H9 (cell line): Measurements from ENCODE around the gene TRAF3. TPM values are rescaled to one million over a fixed set of nuclear protein-coding genes. Genes with fewer than 3 reads are reported as not detected.
A peak's percentile ranks its signal among the peaks of the same experiment; 100 is the strongest.

Experiments
- DNase-seq: peaks from one replicate; pipeline ENCODE4 v3.0.0-alpha.2; 2017
- H2AFZ ChIP-seq: one replicate; pipeline ENCODE4 v1.6.1; 2013; ENCODE audit warnings: mild to moderate bottlenecking, low read length, control low read depth, moderate library complexity
- H2AK5ac ChIP-seq: 2 replicates; pipeline ENCODE4 v1.6.1; 2013; ENCODE audit warnings: low read length, control low read depth, mixed read lengths; ENCODE audit not compliant: insufficient read length
- H2BK120ac ChIP-seq: one replicate; pipeline ENCODE4 v1.6.1; 2013; ENCODE audit warnings: low read depth, mild to moderate bottlenecking, low read length, control low read depth, inconsistent platforms; ENCODE audit not compliant: poor library complexity, severe bottlenecking
- H2BK12ac ChIP-seq: 2 replicates; pipeline ENCODE4 v1.6.1; 2013; ENCODE audit warnings: low read length, control low read depth, mixed read lengths, low read depth; ENCODE audit not compliant: insufficient read length
- H2BK15ac ChIP-seq: 2 replicates; pipeline ENCODE4 v1.6.1; 2013; ENCODE audit warnings: low read depth, low read length, control low read depth
- H2BK20ac ChIP-seq: one replicate; pipeline ENCODE4 v1.6.1; 2013; ENCODE audit warnings: low read depth, mild to moderate bottlenecking, low read length, control low read depth, inconsistent platforms; ENCODE audit not compliant: poor library complexity, severe bottlenecking
- H2BK5ac ChIP-seq: 2 replicates; pipeline ENCODE4 v1.6.1; 2013; ENCODE audit warnings: low read length, control low read depth, mixed read lengths; ENCODE audit not compliant: insufficient read length
- H3K14ac ChIP-seq: 2 replicates; pipeline ENCODE4 v1.6.1; 2013; ENCODE audit warnings: low read length, control low read depth; ENCODE audit not compliant: insufficient read depth
- H3K18ac ChIP-seq: 2 replicates; pipeline ENCODE4 v1.6.1; 2013; ENCODE audit warnings: low read depth, mild to moderate bottlenecking, mixed read lengths, low read length, control low read depth; ENCODE audit not compliant: insufficient read length
- H3K23ac ChIP-seq: 2 replicates; pipeline ENCODE4 v1.6.1; 2013; ENCODE audit warnings: low read length, control low read depth, mixed read lengths, low read depth; ENCODE audit not compliant: insufficient read length
- H3K23me2 ChIP-seq: 2 replicates; pipeline ENCODE4 v1.6.1; 2013; ENCODE audit warnings: low read depth, mild to moderate bottlenecking, mixed read lengths, low read length, control low read depth; ENCODE audit not compliant: insufficient read length, poor library complexity, severe bottlenecking
- H3K27ac ChIP-seq: 2 replicates; pipeline ENCODE4 v1.5.1; 2013; ENCODE audit warnings: low read length, control low read depth, mixed read lengths, low read depth; ENCODE audit not compliant: insufficient read length
- H3K27me3 ChIP-seq: 2 replicates; pipeline ENCODE4 v1.6.1; 2013; ENCODE audit warnings: low read length, control low read depth, inconsistent platforms; ENCODE audit not compliant: insufficient read depth
- H3K4ac ChIP-seq: 2 replicates; pipeline ENCODE4 v1.6.1; 2013; ENCODE audit warnings: low read depth, mild to moderate bottlenecking, control low read depth, inconsistent platforms, low read length, moderate library complexity
- H3K4me1 ChIP-seq: 2 replicates; pipeline ENCODE4 v1.6.1; 2013; ENCODE audit warnings: low read length, control low read depth, inconsistent platforms; ENCODE audit not compliant: insufficient read depth
- H3K4me2 ChIP-seq: 2 replicates; pipeline ENCODE4 v1.6.1; 2013; ENCODE audit warnings: low read length, control low read depth, mixed read lengths; ENCODE audit not compliant: insufficient read length, insufficient read depth
- H3K56ac ChIP-seq: 2 replicates; pipeline ENCODE4 v1.6.1; 2013; ENCODE audit warnings: low read depth, mild to moderate bottlenecking, mixed read lengths, low read length, control low read depth; ENCODE audit not compliant: insufficient read length
- H3K79me1 ChIP-seq: 2 replicates; pipeline ENCODE4 v1.6.1; 2013; ENCODE audit warnings: low read depth, mild to moderate bottlenecking, moderate library complexity, low read length, control low read depth, inconsistent platforms; ENCODE audit not compliant: insufficient read depth, poor library complexity, severe bottlenecking
- H3K79me2 ChIP-seq: 2 replicates; pipeline ENCODE4 v1.6.1; 2013; ENCODE audit warnings: low read length, control low read depth, inconsistent platforms; ENCODE audit not compliant: insufficient read depth
- H3K9ac ChIP-seq: 2 replicates; pipeline ENCODE4 v1.6.1; 2013; ENCODE audit warnings: low read length, control low read depth, mixed read lengths; ENCODE audit not compliant: insufficient read length; ENCODE audit errors: extremely low read depth
- H3K9me3 ChIP-seq: one replicate; pipeline ENCODE4 v1.6.1; 2013; ENCODE audit warnings: low read depth, low read length, inconsistent platforms; ENCODE audit not compliant: control insufficient read depth
- H3T11ph ChIP-seq: one replicate; pipeline ENCODE4 v1.6.1; 2013; ENCODE audit warnings: mild to moderate bottlenecking, low read length, control low read depth, inconsistent platforms
- H4K20me1 ChIP-seq: one replicate; pipeline ENCODE4 v1.6.1; 2013; ENCODE audit not compliant: control insufficient read depth, insufficient read length, insufficient read depth
- H4K5ac ChIP-seq: 2 replicates; pipeline ENCODE4 v1.6.1; 2013; ENCODE audit warnings: low read depth, mild to moderate bottlenecking, mixed read lengths, low read length, control low read depth; ENCODE audit not compliant: insufficient read length
- H4K8ac ChIP-seq: replicated peaks from 2 replicates; pipeline ENCODE4 v1.6.1; 2013; ENCODE audit warnings: low read length, control low read depth, mixed read lengths, low read depth; ENCODE audit not compliant: insufficient read length
- H4K91ac ChIP-seq: 2 replicates; pipeline ENCODE4 v1.6.1; 2013; ENCODE audit warnings: low read depth, mild to moderate bottlenecking, moderate library complexity, mixed read lengths, low read length, control low read depth; ENCODE audit not compliant: insufficient read length
- H3K27ac Mint-ChIP-seq, 3 experiments: 2 replicates in 2 of 3; 3 replicates in 1 of 3; pipeline ENCODE4 v1.8.0; 2020 to 2021; ENCODE audit warnings: mixed read lengths in 3 of 3, mild to moderate bottlenecking in 1 of 3, moderate library complexity in 1 of 3
- H3K27me3 Mint-ChIP-seq: 2 replicates; pipeline ENCODE4 v1.8.0; 2021; ENCODE audit warnings: low read depth, mild to moderate bottlenecking, moderate library complexity, mixed read lengths
- H3K36me3 Mint-ChIP-seq, 3 experiments: 2 replicates in 2 of 3; 3 replicates in 1 of 3; pipeline ENCODE4 v1.8.0; 2020 to 2021; ENCODE audit warnings: low read depth in 3 of 3, mixed read lengths in 3 of 3; ENCODE audit not compliant: insufficient read depth in 1 of 3
- H3K4me1 Mint-ChIP-seq, 2 experiments: 2 replicates each; pipeline ENCODE4 v1.8.0; 2020; ENCODE audit warnings: mixed read lengths in 2 of 2
- H3K4me3 Mint-ChIP-seq, 2 experiments: 2 replicates in 1 of 2; 3 replicates in 1 of 2; pipeline ENCODE4 v1.8.0; 2020 to 2021; ENCODE audit warnings: mild to moderate bottlenecking in 2 of 2, mixed read lengths in 2 of 2, moderate library complexity in 1 of 2
- H3K9me3 Mint-ChIP-seq, 2 experiments: 2 replicates in 1 of 2; 3 replicates in 1 of 2; pipeline ENCODE4 v1.8.0; 2020; ENCODE audit warnings: mild to moderate bottlenecking in 2 of 2, mixed read lengths in 2 of 2, moderate library complexity in 1 of 2
- WGBS: extraction: QIAGEN DNeasy Blood & Tissue Kit; methylation state at CpG from one replicate; pipeline ENCODE4 v1.1.7; 2013; ENCODE audit warnings: missing lambda C conversion rate, low lambda C conversion rate, mixed read lengths; ENCODE audit not compliant: insufficient read length; ENCODE audit errors: extremely low coverage; 5-methylcytosine and 5-hydroxymethylcytosine counted together
- total RNA-seq: library from RNA; stranded (reverse); gene quantifications from 2 replicates; pipeline ENCODE4 v1.2.1, GENCODE V29; 2021
- TF ChIP-seq, protein P1 (sequence below): fragments of 200-600 bp; sonication (generic); conservative IDR thresholded peaks from 3 replicates; pipeline ENCODE4 v1.8.0; 2021; ENCODE audit warnings: antibody characterized with exemption, mild to moderate bottlenecking

TRAF3 gene
- total RNA-seq, 1 experiment from 2014 or later, result 9.6 TPM

DNA sequence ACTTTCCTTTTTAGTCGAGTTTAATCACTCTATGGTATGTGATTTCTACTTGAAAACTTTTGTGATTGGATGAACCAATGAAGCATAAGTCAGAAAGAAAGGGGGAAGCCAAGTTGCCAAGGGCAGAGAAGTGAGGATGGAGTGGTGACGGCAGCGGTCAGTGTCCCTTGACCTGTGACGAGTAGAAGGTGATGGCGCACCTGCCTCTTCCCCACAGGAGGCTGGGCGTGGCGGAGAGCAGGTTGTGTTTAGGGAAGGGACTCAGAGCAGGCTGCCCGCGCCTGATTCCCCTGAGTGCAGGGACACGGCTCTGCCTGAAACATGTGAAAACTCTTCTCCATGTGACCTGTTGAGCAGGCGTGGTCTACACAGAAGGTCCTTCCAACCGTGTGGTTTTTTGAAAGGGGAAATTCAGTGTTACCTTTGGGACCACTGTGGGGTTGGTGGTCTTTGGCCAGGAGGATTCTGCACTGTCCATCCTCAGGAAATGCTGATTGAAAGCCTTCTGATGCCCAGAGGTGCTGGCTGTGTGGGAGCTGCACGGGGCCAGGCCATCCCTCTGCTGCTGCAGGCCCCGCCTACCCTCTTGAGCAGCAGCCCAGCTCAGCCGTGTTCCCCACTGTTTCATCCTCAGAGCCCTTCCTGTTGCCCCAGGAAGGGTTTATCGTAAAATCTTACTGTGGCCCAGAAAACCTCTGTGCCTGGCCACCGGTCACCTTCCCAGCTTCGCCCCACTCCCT is 121.7 kb downstream of the TRAF3 start:
- H3K56ac ChIP-seq, result no peak overlapping the region
- H4K20me1 ChIP-seq, result no peaks in the 10 kb centered on the region
- no peak overlapping the region for H3K14ac ChIP-seq
- WGBS, result no CpG with 5 or more reads among the region's 18 CpGs
- peaks cover 2 to 4% of the 10 kb centered on the region in 2 experiments; a peak in 3 of 4 replicates for H3K4me1 Mint-ChIP-seq
- H3K9me3 Mint-ChIP-seq, result no peaks in the 10 kb centered on the region
- no peaks in the 10 kb centered on the region for H3K9me3 ChIP-seq
- H3K79me1 ChIP-seq, result no peaks in the 10 kb centered on the region
- no peak overlapping the region for H2BK120ac ChIP-seq
- no peak overlapping the region for H3K4me2 ChIP-seq
- H3K4me1 ChIP-seq, result no peaks in the 10 kb centered on the region
- peaks cover 3 to 8% (median 7%) of the 10 kb centered on the region in 3 experiments; a peak in 6 of 7 replicates for H3K36me3 Mint-ChIP-seq
- H2BK12ac ChIP-seq, result no peak overlapping the region
- H3K23me2 ChIP-seq, result no peaks in the 10 kb centered on the region
- no peak overlapping the region for H2AK5ac ChIP-seq
- TF ChIP-seq, protein P1, sequence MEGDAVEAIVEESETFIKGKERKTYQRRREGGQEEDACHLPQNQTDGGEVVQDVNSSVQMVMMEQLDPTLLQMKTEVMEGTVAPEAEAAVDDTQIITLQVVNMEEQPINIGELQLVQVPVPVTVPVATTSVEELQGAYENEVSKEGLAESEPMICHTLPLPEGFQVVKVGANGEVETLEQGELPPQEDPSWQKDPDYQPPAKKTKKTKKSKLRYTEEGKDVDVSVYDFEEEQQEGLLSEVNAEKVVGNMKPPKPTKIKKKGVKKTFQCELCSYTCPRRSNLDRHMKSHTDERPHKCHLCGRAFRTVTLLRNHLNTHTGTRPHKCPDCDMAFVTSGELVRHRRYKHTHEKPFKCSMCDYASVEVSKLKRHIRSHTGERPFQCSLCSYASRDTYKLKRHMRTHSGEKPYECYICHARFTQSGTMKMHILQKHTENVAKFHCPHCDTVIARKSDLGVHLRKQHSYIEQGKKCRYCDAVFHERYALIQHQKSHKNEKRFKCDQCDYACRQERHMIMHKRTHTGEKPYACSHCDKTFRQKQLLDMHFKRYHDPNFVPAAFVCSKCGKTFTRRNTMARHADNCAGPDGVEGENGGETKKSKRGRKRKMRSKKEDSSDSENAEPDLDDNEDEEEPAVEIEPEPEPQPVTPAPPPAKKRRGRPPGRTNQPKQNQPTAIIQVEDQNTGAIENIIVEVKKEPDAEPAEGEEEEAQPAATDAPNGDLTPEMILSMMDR, result no peak
- no peak overlapping the region for H4K5ac ChIP-seq
- no peak overlapping the region for H3T11ph ChIP-seq
- peak overlapping the region; percentile 36 to 87 (median 82); a peak in 4 of 7 replicates for H3K27ac Mint-ChIP-seq
- no peak overlapping the region for H4K91ac ChIP-seq
- no peak overlapping the region for H2BK5ac ChIP-seq
- no peak overlapping the region for H3K4me3 Mint-ChIP-seq
- no peak overlapping the region for H3K27ac ChIP-seq
- H3K18ac ChIP-seq, result no peak overlapping the region
- H4K8ac ChIP-seq, result no peak overlapping the region
- H3K27me3 ChIP-seq, result no peaks in the 10 kb centered on the region
- no peak overlapping the region for H2AFZ ChIP-seq
- H2BK15ac ChIP-seq, result no peak overlapping the region
- no peak overlapping the region for H2BK20ac ChIP-seq
- H3K27me3 Mint-ChIP-seq, result no peaks in the 10 kb centered on the region; the same call in 1 of the 2 replicates
- H3K9ac ChIP-seq, result no peak overlapping the region
- H3K79me2 ChIP-seq, result no peaks in the 10 kb centered on the region
- no peak for DNase-seq
- H3K4ac ChIP-seq, result no peak overlapping the region
- no peak overlapping the region for H3K23ac ChIP-seq
